NCI-H2196 (cell line): ENCODE data around the gene IL3.

Experiments
- DNase-seq: peaks from one replicate; lab custom pipeline; 2025; ENCODE audit not compliant: unreplicated experiment; lab: John Stamatoyannopoulos, UW

The IL3 gene

GRCh38 chr5:132110930-132111329 is 50.5 kb downstream of the IL3 start:
- DNase-seq: no peak

GRCh38 chr5:132112111-132112510 is 51.7 kb downstream of the IL3 start:
- DNase-seq: no peak
